Hematopoietic multipotent progenitor cell treated with erythropoietin and hydrocortisone succinate and interleukin-3 and kit ligand, for 17 days (in vitro differentiated cells): ENCODE results near the gene ZNF613.
A peak's percentile ranks its signal among the peaks of the same experiment; 100 is the strongest.
"Not testable (repeated sequence)": the region's sequence is repeated elsewhere in the genome, so short reads cannot be mapped to it uniquely, and the experiment has no call there.

Experiments used
- DNase-seq: peaks from one replicate; pipeline ENCODE4 v3.0.0-alpha.2; 2015; ENCODE audit warnings: low spot score

ZNF613 gene

GRCh38 chr19:51926784-51927741, at the start of gene ZNF613:
ZNF613 (plus strand) TSS chr19:51927472; CDS start chr19:51936221, 8,749 bp downstream.
- DNase-seq: peak; percentile 50

- no peak for DNase-seq
Observed at GRCh38 chr19:51882518-51882917, 44.8 kb upstream of the ZNF613 start.

- no peak for DNase-seq
Observed at GRCh38 chr19:51884713-51885112, 42.6 kb upstream of the ZNF613 start.

GRCh38 chr19:51887522-51888498, 39.5 kb upstream of the ZNF613 start, which contains the start of gene ZNF577:
ZNF577 (minus strand) TSS chr19:51887951; CDS start chr19:51880382, 7,569 bp downstream.
- peak; percentile 34 for DNase-seq

GRCh38 chr19:51889934-51890333, 37.3 kb upstream of the ZNF613 start:
- no peak for DNase-seq

GRCh38 chr19:51891193-51891747, 36.0 kb upstream of the ZNF613 start:
- DNase-seq: no peak

- no peak for DNase-seq
Observed at GRCh38 chr19:51901860-51902259, 25.4 kb upstream of the ZNF613 start.

GRCh38 chr19:51903192-51903591, 24.1 kb upstream of the ZNF613 start:
- no peak for DNase-seq

- DNase-seq: peak; percentile 53
Observed at GRCh38 chr19:51904331-51905165, 22.7 kb upstream of the ZNF613 start, which contains the start of gene ZNF649. ZNF649 (minus strand) TSS chr19:51905017; CDS start chr19:51900107, 4,910 bp downstream.

GRCh38 chr19:51905206-51905605, 22.1 kb upstream of the ZNF613 start:
- DNase-seq: no peak

- DNase-seq: not testable (repeated sequence)
Observed at GRCh38 chr19:51905639-51906038, 21.6 kb upstream of the ZNF613 start.

- DNase-seq: not testable (repeated sequence)
Observed at GRCh38 chr19:51906108-51906507, 21.2 kb upstream of the ZNF613 start.

- DNase-seq: not testable (repeated sequence)
Observed at GRCh38 chr19:51907981-51908380, 19.3 kb upstream of the ZNF613 start.

GRCh38 chr19:51915324-51915867, 11.9 kb upstream of the ZNF613 start:
- DNase-seq: no peak

- no peak for DNase-seq
Observed at GRCh38 chr19:51916167-51916566, 11.1 kb upstream of the ZNF613 start.

- no peak for DNase-seq
Observed at GRCh38 chr19:51919606-51920005, 7.7 kb upstream of the ZNF613 start.

- no peak for DNase-seq
Observed at GRCh38 chr19:51921949-51922348, 5.3 kb upstream of the ZNF613 start.

GRCh38 chr19:51926426-51926783, 867 bp upstream of the ZNF613 start:
- DNase-seq: no peak

GRCh38 chr19:51927859-51928258, 587 bp downstream of the ZNF613 start:
- no peak for DNase-seq

GRCh38 chr19:51931921-51932320, 4.6 kb downstream of the ZNF613 start:
- no peak for DNase-seq

GRCh38 chr19:51938936-51939335, 11.7 kb downstream of the ZNF613 start:
- no peak for DNase-seq
